Activated CD4-positive, alpha-beta T cell treated with anti-CD3 and anti-CD28 coated beads, Interleukin-2, amount 50 U/mL, for 24 hours (primary cell): ENCODE results near the gene ATXN8OS.
"Not testable (repeated sequence)": the region's sequence is repeated elsewhere in the genome, so short reads cannot be mapped to it uniquely, and the experiment has no call there.

ENCODE experiments used
- DNase-seq, 2 donors: peaks; one replicate each; pipeline ENCODE4 v3.0.0-alpha.2; 2020; ENCODE audit warnings: low read depth in 1 of 2, low spot score in 1 of 2

ATXN8OS gene

GRCh38 chr13:70107498-70108281 lies at the start of gene ATXN8OS:
ATXN8OS (plus strand) TSS chr13:70107826.
- DNase-seq: no peak

- no peak for DNase-seq
Measured at GRCh38 chr13:70080012-70080411, 27.6 kb upstream of the ATXN8OS start.

- no peak for DNase-seq
Measured at GRCh38 chr13:70087247-70087646, 20.4 kb upstream of the ATXN8OS start.

DNA sequence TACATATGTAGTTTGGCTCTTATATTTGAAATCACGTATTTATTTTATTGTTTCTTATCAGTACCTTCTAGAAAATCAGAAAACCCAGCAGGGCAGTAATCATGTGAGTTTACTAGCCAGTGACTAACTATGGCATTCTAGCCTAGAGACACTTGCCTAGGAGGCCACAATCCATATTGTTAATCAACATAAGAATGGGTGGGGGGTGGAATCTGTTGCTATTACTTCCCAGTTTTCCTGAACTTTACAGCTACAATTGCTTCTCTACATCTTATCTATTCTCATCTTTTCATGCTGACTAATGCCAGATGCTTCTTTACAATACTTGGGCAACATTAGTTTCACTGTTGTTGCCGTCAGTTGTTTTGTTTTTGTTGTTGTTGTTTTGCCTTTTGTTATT lies 18.7 kb upstream of the ATXN8OS start:
- no peak for DNase-seq

GRCh38 chr13:70090036-70090723 lies 17.4 kb upstream of the ATXN8OS start:
- no peak for DNase-seq

GRCh38 chr13:70098669-70099068 lies 9.0 kb upstream of the ATXN8OS start:
- no peak for DNase-seq

DNA sequence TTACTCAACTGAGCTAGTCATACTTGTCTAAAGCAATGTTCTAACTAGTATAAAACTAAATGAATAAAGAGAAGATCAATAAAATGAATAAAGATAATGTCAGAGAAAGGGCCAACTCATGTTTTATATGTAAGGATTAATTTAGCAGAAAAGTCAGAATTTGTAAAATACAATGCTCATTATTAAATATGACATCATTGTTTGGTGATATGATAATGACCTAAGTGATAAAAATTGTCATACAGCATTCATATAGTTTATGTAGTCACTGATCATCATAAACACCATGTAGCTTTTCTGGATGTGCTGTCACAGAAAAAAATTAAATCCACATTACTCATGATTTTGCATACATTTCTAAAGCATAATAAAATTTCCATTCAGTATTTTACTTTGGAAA lies 3.1 kb upstream of the ATXN8OS start:
- DNase-seq: no peak

DNA sequence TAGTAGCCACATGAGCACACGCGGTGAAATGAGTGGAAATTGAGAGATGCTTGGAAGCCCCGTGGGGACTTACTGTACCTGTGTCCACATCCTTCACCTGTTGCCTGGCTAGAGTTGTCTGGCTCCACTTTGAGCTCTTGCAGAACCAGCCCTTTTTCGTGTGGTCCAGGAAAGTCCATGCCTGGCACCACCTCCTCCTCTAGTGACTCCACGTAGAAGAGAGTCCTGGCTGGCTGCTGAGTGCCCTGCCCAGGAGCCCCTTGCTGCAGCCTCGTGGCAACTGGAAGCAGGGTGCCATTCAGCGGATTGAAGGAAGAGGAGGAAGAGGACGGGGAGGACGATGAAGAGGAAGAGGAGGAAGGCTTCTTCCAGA lies 515 bp upstream of the ATXN8OS start:
- no peak for DNase-seq

DNA sequence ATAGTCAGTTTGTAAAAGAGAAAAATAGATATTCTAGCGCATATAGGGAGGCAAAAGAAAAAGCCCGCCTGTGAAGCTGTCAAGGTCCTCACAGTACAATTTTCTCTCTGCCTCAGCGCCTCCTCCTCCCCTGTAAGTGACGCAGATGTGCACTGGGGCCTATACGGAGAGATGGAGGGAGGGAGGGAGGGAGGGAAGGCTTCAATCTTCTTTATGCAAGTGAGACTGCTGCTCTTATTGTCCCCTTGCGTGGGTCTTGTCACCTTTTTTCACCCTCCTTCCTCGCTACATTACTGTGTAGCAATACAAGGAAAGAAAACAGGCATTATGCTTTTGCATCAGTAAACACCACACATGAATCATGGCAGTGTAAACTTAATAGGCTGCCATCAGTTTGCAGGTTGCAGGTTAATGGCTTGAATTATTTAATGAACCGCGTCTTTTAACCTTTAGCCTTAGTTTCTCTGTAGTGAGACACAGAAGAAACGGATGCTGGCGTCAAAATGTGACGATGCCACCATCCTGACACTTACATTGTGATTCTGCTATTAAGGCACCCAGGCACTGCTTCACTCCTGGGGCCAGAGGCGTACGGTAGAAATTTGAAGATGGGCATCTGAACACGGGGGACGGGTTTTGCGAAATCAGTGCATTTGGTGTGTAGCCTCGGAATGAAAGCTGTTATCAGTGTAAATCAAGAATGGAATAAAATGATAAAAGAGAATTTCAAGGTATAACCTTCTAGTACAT lies 905 bp downstream of the ATXN8OS start, which contains the start of gene KLHL1:
KLHL1 (minus strand) TSS at position 97 of the 750 bp plus-strand sequence. CDS start 753 bp downstream, outside the sequence.
- no peak for DNase-seq

GRCh38 chr13:70117338-70117905 lies 9.8 kb downstream of the ATXN8OS start:
- DNase-seq: no peak

GRCh38 chr13:70125693-70126092 lies 18.1 kb downstream of the ATXN8OS start:
- no peak for DNase-seq

GRCh38 chr13:70128098-70128497 lies 20.5 kb downstream of the ATXN8OS start:
- no peak for DNase-seq

DNA sequence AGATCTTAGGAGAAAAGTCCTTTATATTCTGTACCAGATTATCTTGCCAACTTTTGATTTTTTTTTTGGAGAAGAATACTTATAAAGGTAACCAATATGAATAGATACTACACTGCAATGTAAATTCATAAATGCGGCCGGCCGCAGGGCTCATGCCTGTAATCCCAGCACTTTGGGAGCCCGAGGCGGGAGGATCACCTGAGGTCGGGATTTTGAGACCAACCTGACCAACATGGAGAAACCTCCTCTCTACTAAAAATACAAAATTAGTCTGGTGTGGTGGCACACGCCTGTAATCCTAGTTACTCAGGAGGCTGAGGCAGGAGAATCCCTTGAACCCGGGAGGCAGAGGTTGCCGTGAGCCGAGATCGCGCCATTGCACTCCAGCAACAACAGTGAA lies 35.0 kb downstream of the ATXN8OS start:
- not testable (repeated sequence) for DNase-seq

DNA sequence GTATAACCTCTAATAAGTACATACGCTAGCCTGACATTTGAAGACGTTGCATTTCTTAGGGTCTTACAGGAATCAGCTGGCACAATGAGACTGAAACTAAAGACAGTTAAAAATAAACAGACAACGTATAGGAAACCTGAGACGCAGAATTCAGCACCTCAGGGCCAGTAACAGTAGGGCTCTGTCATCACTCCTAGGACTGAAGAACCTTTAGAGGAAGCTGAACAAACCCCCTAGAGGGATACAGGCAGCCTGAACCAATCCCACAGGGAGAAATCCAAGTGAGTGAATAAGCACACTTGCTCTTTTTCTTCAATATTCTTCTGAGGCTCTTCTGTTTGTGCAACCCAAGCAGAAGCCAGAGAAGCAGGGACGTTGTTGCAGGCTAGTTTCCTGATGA lies 54.5 kb downstream of the ATXN8OS start:
- no peak for DNase-seq

GRCh38 chr13:70170689-70171088 lies 63.1 kb downstream of the ATXN8OS start:
- no peak for DNase-seq

- no peak for DNase-seq
Measured at GRCh38 chr13:70171151-70171550, 63.5 kb downstream of the ATXN8OS start.

DNA sequence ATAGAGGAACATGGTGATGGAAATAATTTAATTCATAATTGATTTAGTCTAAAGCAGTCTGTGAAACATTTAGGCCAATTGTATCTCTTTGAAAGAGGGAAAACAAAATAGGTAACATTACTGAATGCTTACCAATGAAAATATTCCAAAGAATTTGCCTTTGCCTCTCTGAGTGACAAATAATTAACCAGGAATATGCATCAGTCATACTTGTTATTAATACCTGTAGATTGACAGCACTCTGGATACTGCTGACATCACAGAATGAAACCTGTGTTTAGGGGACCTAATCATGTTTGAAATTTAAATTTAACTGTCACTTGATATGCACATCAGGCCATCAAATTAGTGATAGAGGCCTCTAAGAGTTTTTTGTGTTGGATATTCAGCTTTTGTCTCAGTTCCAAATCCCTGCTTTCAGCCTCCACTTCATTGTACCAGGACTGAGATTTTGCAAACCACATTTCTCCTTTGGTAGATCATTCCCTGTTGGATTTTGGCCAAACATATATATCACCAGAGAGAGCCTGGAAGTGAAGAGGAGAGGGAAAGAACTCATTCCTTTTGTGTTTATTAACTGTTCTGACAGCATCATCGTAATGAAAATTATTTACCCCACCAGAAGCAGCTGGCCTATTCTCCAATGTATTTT lies 65.4 kb downstream of the ATXN8OS start:
- DNase-seq: no peak

DNA sequence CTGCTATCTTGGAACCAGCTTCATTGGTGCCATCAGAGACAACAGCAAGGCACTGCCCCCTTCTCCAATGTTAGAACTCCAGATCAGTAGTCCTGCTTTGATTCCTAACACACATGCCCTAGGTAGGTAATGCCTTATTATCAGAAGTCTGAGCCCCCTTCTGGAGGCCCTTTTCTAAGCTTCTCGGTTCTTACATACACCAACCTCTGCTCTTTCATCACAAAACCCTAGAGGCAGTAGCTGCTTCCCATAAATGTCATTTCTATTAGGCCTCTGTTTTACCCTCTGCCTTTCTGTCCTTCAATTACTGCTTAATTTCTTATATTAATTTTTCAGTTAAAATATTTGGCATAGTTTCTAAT lies 66.0 kb downstream of the ATXN8OS start:
- DNase-seq: no peak

- DNase-seq: no peak
Measured at GRCh38 chr13:70178346-70178745, 70.7 kb downstream of the ATXN8OS start.
